ENCODE results near the gene CMIP.

CMIP gene

DNA sequence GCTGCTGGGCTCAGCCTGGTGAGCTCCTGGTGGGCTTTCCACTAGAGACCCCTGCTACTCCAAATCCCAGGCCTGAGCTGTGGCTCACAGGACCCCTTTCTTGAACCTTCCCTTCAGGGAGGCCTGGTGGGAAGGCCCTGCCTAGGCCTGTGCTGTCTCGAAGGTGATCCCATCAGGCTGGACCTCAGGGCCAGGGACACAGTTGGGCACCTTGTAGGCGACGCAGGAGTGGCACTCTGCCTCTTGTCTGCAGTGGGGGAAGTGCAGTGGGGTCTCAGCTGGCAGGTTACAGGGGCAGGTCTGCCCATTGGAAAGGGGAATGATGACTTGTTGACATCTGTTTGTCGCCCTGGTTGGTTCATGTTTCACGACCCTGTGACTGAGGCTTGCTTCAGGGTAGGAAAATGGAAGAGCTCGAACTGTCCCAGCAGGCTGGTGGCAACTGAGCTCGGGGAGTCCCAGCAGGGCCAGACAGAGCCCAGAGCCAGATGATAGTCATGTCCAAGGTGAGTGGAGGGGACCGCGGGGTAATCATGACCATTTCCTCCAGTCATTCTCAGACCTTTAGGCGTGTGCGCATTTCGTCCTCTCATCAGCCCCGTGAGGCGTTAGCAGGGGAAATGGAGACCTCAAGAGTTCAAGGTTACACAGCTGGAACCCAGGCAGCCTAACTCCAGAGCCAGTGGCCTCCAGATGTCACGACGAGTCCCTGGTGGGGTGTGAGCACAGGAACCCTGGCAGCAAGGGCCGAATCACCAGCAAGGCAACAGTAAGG lies 11.3 kb downstream of the CMIP start:
- DNase-seq, result no peak
- no peak overlapping the region for H4K8ac ChIP-seq (ENCODE audit: low read depth, low read length)
- peaks cover 46% of the 10 kb centered on the region for H3K79me2 ChIP-seq (ENCODE audit: control insufficient read depth, insufficient read depth, low read length, poor library complexity)
- no peak overlapping the region for H4K12ac ChIP-seq (ENCODE audit: low read depth, low read length)
- H3K14ac ChIP-seq (ENCODE audit: low read length), result no peak overlapping the region
- WGBS (ENCODE audit: extremely low coverage, insufficient coverage, insufficient read length), result no CpG with 5 or more reads among the region's 17 CpGs
- no peaks in the 10 kb centered on the region for H3K27me3 ChIP-seq (ENCODE audit: insufficient read depth, low read length)
- H2AFZ ChIP-seq (ENCODE audit: insufficient read depth, low read length, poor library complexity), result no peak overlapping the region
- peaks cover 4% of the 10 kb centered on the region for H3K9me3 ChIP-seq (ENCODE audit: insufficient read depth, low read depth, low read length)
- no peak overlapping the region for H2AK5ac ChIP-seq (ENCODE audit: low read length)
- no peak overlapping the region for H2BK12ac ChIP-seq (ENCODE audit: low read length)
- H4K91ac ChIP-seq (ENCODE audit: low read depth, low read length), result no peak overlapping the region
- H3K4ac ChIP-seq (ENCODE audit: low read depth, low read length), result peak overlapping the region; percentile 16
- no peak overlapping the region for H2BK5ac ChIP-seq (ENCODE audit: low read depth, low read length, poor library complexity)
- H2BK120ac ChIP-seq (ENCODE audit: insufficient read depth, low read length, poor library complexity), result no peak overlapping the region
- H3K18ac ChIP-seq (ENCODE audit: low read length), result peak overlapping the region; percentile 17
- H3K4me1 ChIP-seq (ENCODE audit: control insufficient read depth in 1 of 2, insufficient read depth in 2 of 2, low read length in 2 of 2), result peaks cover 14 to 26% of the 10 kb centered on the region in 2 experiments
- peaks cover 39 to 42% of the 10 kb centered on the region in 2 experiments for H3K36me3 ChIP-seq (ENCODE audit: control insufficient read depth in 1 of 2, insufficient read depth in 2 of 2, low read length in 2 of 2)
- H3K79me1 ChIP-seq (ENCODE audit: low read length), result no peaks in the 10 kb centered on the region
- no peak overlapping the region for H3K4me3 ChIP-seq (ENCODE audit: low read depth, low read length)
- H3K23ac ChIP-seq (ENCODE audit: low read length), result no peak overlapping the region
- no peak overlapping the region for H3K4me2 ChIP-seq (ENCODE audit: low read length)
- no peak overlapping the region for H3K27ac ChIP-seq (ENCODE audit: low read depth, low read length)
- no peak overlapping the region for H3K9ac ChIP-seq (ENCODE audit: low read length)

DNA sequence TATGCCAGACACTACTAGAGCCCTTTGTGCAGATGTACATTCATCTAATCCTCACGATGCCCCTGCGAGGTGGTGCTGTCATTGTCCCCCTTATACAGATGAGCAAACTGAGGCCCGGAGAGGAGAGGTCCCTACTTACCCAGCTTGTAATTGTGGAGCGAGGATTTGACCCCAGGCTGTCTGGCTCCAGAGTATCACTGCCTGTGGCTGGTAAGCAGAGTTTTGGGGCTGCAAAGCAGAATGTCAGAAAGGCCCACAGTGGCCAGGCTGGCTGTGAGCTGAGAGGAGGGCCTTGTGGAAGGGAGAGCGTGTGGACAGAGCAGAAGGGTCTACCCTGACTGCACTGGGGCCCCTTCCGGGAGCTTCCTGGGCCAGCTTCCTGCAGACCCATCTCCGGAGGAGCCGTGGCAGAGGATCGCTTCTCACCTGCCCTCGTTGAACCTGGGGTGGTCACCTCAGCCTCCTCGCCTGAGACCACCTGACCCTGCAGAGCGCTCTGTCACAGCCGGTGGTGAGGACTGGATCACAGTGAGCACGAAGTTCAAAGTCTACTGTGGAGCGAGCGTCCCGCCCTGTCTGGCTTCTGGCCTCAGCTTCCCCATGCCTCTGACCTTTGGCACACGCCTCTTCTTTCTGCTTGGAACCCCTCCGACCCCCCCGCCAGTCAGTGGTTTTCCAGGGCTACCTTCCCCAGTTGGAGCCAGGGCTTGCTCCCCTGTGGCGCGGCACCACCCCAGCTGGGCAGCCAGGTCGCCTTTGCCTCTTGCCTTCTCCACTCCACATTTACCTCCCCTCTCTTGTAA lies 12.1 kb downstream of the CMIP start:
- peaks cover 5% of the 10 kb centered on the region for H3K9me3 ChIP-seq (ENCODE audit: insufficient read depth, low read depth, low read length)
- H3K36me3 ChIP-seq (ENCODE audit: control insufficient read depth in 1 of 2, insufficient read depth in 2 of 2, low read length in 2 of 2), result peaks cover 40 to 42% of the 10 kb centered on the region in 2 experiments
- H4K8ac ChIP-seq (ENCODE audit: low read depth, low read length), result no peak overlapping the region
- no peak overlapping the region for H3K27ac ChIP-seq (ENCODE audit: low read depth, low read length)
- no peak overlapping the region for H2BK5ac ChIP-seq (ENCODE audit: low read depth, low read length, poor library complexity)
- H2BK120ac ChIP-seq (ENCODE audit: insufficient read depth, low read length, poor library complexity), result no peak overlapping the region
- H4K91ac ChIP-seq (ENCODE audit: low read depth, low read length), result no peak overlapping the region
- H3K79me2 ChIP-seq (ENCODE audit: control insufficient read depth, insufficient read depth, low read length, poor library complexity), result peaks cover 41% of the 10 kb centered on the region
- H4K12ac ChIP-seq (ENCODE audit: low read depth, low read length), result no peak overlapping the region
- H3K79me1 ChIP-seq (ENCODE audit: low read length), result no peaks in the 10 kb centered on the region
- peak overlapping the region; percentile 4 for H3K4ac ChIP-seq (ENCODE audit: low read depth, low read length)
- H3K4me1 ChIP-seq (ENCODE audit: control insufficient read depth in 1 of 2, insufficient read depth in 2 of 2, low read length in 2 of 2), result peaks cover 10 to 22% of the 10 kb centered on the region in 2 experiments
- no peak overlapping the region for H3K4me3 ChIP-seq (ENCODE audit: low read depth, low read length)
- H3K14ac ChIP-seq (ENCODE audit: low read length), result no peak overlapping the region
- no peak overlapping the region for H2AFZ ChIP-seq (ENCODE audit: insufficient read depth, low read length, poor library complexity)
- WGBS (ENCODE audit: extremely low coverage, insufficient coverage, insufficient read length), result no CpG with 5 or more reads among the region's 23 CpGs
- no peak overlapping the region for H3K4me2 ChIP-seq (ENCODE audit: low read length)
- no peak overlapping the region for H2AK5ac ChIP-seq (ENCODE audit: low read length)
- DNase-seq, result no peak
- H3K23ac ChIP-seq (ENCODE audit: low read length), result no peak overlapping the region
- no peaks in the 10 kb centered on the region for H3K27me3 ChIP-seq (ENCODE audit: insufficient read depth, low read length)
- no peak overlapping the region for H3K9ac ChIP-seq (ENCODE audit: low read length)
- H3K18ac ChIP-seq (ENCODE audit: low read length), result no peak overlapping the region
- no peak overlapping the region for H2BK12ac ChIP-seq (ENCODE audit: low read length)

DNA sequence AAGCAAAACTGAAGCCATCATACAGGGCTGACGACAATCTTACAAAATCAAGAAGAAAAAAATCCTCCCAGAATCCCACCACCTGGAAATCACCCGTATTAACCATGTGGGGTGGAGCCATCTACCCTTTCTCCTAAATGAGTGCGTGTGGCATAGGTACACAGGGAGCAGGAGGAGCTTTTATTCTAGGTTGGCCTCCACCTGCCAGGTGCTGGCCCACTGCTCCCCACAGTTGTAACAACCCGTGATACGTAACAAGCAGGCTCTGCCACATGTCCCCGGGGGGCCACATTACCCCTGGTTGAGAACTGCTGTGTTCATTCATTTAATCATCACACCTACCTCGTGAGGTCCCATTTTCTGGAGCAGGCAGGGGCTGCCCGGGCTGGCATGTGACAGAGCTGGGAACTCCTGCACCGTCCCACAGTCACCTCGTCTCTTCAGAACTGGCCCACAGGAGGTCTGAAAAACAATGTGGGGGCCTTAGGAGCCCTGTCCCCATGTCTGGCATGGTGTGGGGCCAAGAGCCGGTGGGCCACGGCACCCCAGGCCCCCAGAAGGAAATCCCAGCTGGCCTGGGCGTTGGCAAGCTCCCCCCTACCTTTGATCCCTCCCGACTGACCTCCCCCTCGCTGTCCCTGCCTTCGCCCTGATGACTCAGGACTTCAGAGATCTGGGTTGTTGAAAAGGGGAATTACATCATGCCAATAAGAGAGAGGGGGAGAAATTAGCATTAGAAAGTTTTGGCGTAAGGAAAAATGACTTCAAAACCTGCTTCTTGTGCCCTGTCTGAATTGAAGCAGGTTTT lies 12.9 kb downstream of the CMIP start:
- H3K4ac ChIP-seq (ENCODE audit: low read depth, low read length), result peak overlapping the region; percentile 36
- WGBS (ENCODE audit: extremely low coverage, insufficient coverage, insufficient read length), result no CpG with 5 or more reads among the region's 17 CpGs
- H2AK5ac ChIP-seq (ENCODE audit: low read length), result no peak overlapping the region
- peak overlapping the region; percentile 25 for H3K18ac ChIP-seq (ENCODE audit: low read length)
- H4K8ac ChIP-seq (ENCODE audit: low read depth, low read length), result no peak overlapping the region
- no peak overlapping the region for H3K4me2 ChIP-seq (ENCODE audit: low read length)
- H3K23ac ChIP-seq (ENCODE audit: low read length), result no peak overlapping the region
- H3K9ac ChIP-seq (ENCODE audit: low read length), result no peak overlapping the region
- no peak overlapping the region for H2BK5ac ChIP-seq (ENCODE audit: low read depth, low read length, poor library complexity)
- peaks cover 36% of the 10 kb centered on the region for H3K79me2 ChIP-seq (ENCODE audit: control insufficient read depth, insufficient read depth, low read length, poor library complexity)
- no peak overlapping the region for H4K91ac ChIP-seq (ENCODE audit: low read depth, low read length)
- H3K27me3 ChIP-seq (ENCODE audit: insufficient read depth, low read length), result no peaks in the 10 kb centered on the region
- no peak overlapping the region for H4K12ac ChIP-seq (ENCODE audit: low read depth, low read length)
- peak overlapping the region; percentile 17 for H2AFZ ChIP-seq (ENCODE audit: insufficient read depth, low read length, poor library complexity)
- no peak overlapping the region for H2BK12ac ChIP-seq (ENCODE audit: low read length)
- H3K4me1 ChIP-seq (ENCODE audit: control insufficient read depth in 1 of 2, insufficient read depth in 2 of 2, low read length in 2 of 2), result peaks cover 7 to 17% of the 10 kb centered on the region in 2 experiments
- peaks cover 40 to 42% of the 10 kb centered on the region in 2 experiments for H3K36me3 ChIP-seq (ENCODE audit: control insufficient read depth in 1 of 2, insufficient read depth in 2 of 2, low read length in 2 of 2)
- no peaks in the 10 kb centered on the region for H3K79me1 ChIP-seq (ENCODE audit: low read length)
- H3K14ac ChIP-seq (ENCODE audit: low read length), result no peak overlapping the region
- no peak overlapping the region for H3K4me3 ChIP-seq (ENCODE audit: low read depth, low read length)
- no peak overlapping the region for H2BK120ac ChIP-seq (ENCODE audit: insufficient read depth, low read length, poor library complexity)
- no peak overlapping the region for H3K27ac ChIP-seq (ENCODE audit: low read depth, low read length)
- peaks cover 5% of the 10 kb centered on the region for H3K9me3 ChIP-seq (ENCODE audit: insufficient read depth, low read depth, low read length)
- peak in 1 of 2 donors; percentile 39 for DNase-seq

DNA sequence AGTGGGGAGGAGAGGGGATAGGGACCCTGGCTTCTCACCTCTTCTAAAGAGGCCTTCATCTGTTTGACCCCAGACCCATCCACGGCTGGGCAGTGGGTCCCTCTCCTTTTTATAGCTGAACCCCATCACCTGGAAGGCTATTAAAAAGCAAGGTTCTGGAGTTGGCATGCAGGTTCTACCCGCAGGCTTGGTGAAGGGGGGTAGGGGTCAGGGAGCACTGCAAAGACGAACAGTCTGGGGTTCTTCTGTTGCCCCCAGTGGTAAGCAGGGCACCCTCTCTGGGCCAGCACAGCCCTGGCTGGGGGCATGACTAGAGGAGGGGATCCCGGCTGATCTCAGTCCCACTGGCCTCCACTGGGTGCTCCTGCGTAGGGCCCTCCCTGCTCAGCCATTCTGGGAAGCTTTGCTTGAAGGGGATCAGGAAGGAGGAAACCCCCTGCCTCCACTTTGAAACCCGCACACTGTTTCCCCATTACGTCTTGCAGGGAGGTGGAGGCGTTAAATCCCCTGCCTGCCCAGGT lies 13.6 kb downstream of the CMIP start:
- Histone ChIP-seq H3K36me3 (ENCODE audit: control insufficient read depth in 1 of 2, insufficient read depth in 2 of 2, low read length in 2 of 2) (peaks cover 38 to 39% of the 10 kb centered on the region in 2 experiments), H3K4ac (ENCODE audit: low read depth, low read length) (peak overlapping the region; percentile 73), H3K27me3 (ENCODE audit: insufficient read depth, low read length) (no peaks in the 10 kb centered on the region), H3K4me1 (ENCODE audit: control insufficient read depth in 1 of 2, insufficient read depth in 2 of 2, low read length in 2 of 2) (peaks cover 7 to 15% of the 10 kb centered on the region in 2 experiments), H3K9ac (ENCODE audit: low read length) (no peak overlapping the region), H2AK5ac (ENCODE audit: low read length) (no peak overlapping the region), H3K9me3 (ENCODE audit: insufficient read depth, low read depth, low read length) (peaks cover 5% of the 10 kb centered on the region), H3K14ac (ENCODE audit: low read length) (no peak overlapping the region), H3K4me2 (ENCODE audit: low read length) (no peak overlapping the region), H3K27ac (ENCODE audit: low read depth, low read length) (no peak overlapping the region), H3K79me1 (ENCODE audit: low read length) (no peaks in the 10 kb centered on the region), H4K8ac (ENCODE audit: low read depth, low read length) (no peak overlapping the region), H3K23ac (ENCODE audit: low read length) (no peak overlapping the region), H3K79me2 (ENCODE audit: control insufficient read depth, insufficient read depth, low read length, poor library complexity) (peaks cover 32% of the 10 kb centered on the region), H2BK12ac (ENCODE audit: low read length) (no peak overlapping the region), H2BK5ac (ENCODE audit: low read depth, low read length, poor library complexity) (no peak overlapping the region), H4K91ac (ENCODE audit: low read depth, low read length) (no peak overlapping the region), H4K12ac (ENCODE audit: low read depth, low read length) (no peak overlapping the region), H3K18ac (ENCODE audit: low read length) (peak overlapping the region; percentile 2), H2AFZ (ENCODE audit: insufficient read depth, low read length, poor library complexity) (no peak overlapping the region), H3K4me3 (ENCODE audit: low read depth, low read length) (no peak overlapping the region), H2BK120ac (ENCODE audit: insufficient read depth, low read length, poor library complexity) (no peak overlapping the region)
- DNase-seq, result no peak
- no CpG with 5 or more reads among the region's 8 CpGs for WGBS (ENCODE audit: extremely low coverage, insufficient coverage, insufficient read length)

All from trophoblast cell (in vitro differentiated cells and primary cell).